ENCODE results near the gene MICAL2.

The MICAL2 gene

DNA sequence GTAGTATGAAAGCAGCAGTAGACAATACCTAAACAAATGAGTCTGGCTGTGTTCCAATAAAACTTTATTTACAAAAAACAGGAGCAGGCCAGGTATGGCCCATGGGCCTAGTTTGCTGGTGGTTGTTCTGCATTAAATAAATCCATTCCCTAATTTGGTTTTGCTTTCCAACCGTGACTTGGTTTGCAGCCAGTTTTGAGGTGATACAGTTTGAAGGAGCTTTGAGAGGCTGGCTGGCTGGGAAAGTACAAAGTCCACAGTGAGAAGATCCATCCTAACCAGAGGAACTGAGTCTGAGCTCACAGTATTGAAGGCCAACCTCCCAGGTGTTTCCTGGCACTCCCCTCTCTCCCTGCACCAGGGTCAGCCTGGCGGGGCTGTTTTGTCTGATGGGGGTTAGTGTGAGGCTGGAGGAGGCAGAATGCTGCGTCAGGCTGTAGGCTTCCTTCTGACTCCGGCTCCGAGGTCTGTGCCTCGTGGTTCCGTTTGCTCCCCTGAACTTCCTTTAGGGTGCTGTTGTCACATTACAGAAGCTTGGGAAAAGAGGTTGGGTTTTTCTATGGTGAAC is 129.5 kb downstream of the MICAL2 start:
- Mint-ChIP-seq H3K9me3 (no peaks in the 10 kb centered on the region), H3K36me3 (no peaks in the 10 kb centered on the region), H3K4me1 (peaks cover 7 to 12% of the 10 kb centered on the region in 2 donors), H3K27ac (no peak overlapping the region), H3K4me3 (no peak overlapping the region), H3K27me3 (peaks cover 5 to 9% of the 10 kb centered on the region in 2 donors)
- DNase-seq (no peak), ATAC-seq (replicated peaks) (no peak)

DNA sequence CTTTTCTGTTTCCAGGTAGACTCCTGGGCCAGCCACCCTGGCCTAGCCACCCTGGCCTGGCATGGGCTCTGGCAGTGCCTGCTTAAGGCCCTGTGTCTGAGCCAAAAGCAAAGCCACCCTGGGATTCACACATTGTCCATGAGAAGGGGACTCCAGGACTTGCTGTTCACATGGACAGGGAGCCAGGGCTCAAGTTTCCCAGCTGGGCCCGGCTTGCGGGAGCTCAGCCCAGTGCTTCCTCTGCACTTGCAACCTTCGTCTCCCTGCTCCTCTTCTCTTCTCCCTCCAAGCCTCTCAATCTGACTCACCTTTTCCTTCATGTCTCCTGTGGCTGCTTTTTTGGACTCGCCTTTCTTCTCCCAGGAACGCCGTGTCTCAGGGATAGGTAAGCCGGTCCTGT is 130.3 kb downstream of the MICAL2 start:
- Mint-ChIP-seq H3K27ac (no peak overlapping the region), H3K36me3 (no peaks in the 10 kb centered on the region), H3K9me3 (no peaks in the 10 kb centered on the region), H3K27me3 (peaks cover 5 to 9% of the 10 kb centered on the region in 2 donors), H3K4me1 (peaks cover 7 to 12% of the 10 kb centered on the region in 2 donors), H3K4me3 (no peak overlapping the region)
- DNase-seq: no peak
- ATAC-seq (replicated peaks): no peak

DNA sequence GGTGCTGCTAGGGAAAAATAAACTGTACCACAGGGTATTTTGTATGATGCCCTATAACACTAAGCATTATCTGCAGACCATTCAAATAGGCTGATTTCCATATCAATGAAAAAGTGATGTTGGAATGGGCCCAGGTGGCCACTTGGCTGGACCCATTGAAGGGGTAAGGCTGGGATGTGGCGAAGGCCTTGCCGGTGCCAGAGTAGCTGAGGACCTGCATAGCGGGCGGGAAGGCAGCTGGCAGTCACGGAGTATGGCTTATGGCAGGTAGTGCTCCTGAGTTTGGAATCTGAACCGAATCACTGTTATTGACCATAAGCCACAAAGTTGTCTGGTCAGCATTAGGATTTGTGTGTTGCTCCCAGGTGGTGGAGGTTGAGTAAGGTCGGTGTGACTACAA is 131.0 kb downstream of the MICAL2 start:
- Mint-ChIP-seq H3K4me3 (no peak overlapping the region), H3K4me1 (peaks cover 1 to 4% of the 10 kb centered on the region in 2 donors), H3K9me3 (no peaks in the 10 kb centered on the region), H3K27me3 (peaks cover 5 to 9% of the 10 kb centered on the region in 2 donors), H3K27ac (no peak overlapping the region), H3K36me3 (no peaks in the 10 kb centered on the region)
- DNase-seq (no peak), ATAC-seq (replicated peaks) (no peak)

DNA sequence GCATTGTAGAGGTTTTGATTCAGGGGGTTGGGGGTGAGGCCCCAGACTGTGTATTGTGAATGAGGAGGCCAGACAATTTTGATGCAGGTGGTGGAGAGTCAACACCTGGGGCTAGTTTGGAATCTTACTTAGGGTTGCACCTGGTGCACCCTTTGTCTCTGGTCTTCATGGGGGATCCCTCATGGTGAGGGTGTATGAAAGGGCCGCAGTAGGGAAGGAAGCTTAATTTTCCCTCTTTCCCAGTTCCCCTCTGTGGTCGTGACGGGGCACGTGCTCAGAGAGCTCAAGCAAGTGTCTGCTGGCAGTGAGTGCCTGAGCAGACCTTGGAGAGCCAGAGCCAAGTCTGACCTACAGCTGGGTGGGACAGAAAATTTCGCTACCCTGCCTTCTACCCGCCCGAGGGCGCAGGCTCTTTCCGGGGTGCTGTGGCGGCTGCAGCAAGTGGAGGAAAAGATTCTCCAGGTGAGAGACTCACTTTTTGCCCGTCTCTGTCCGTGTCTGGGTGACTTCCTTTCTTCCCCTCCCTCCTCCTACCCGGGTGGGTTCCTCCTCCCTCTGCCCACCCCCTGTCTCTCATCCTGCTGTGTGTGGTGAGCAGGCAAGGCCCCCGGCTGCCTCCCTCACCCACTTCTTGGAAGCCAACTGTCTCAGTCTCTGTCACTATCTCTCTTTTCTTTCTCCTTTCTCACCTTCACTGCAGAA is 131.7 kb downstream of the MICAL2 start:
- ATAC-seq (replicated peaks) (no peak), DNase-seq (no peak)
- H3K4me1 Mint-ChIP-seq: peaks cover 0 to 1% of the 10 kb centered on the region in 2 donors
- peaks cover 5% of the 10 kb centered on the region in 2 donors for H3K27me3 Mint-ChIP-seq
- H3K36me3 Mint-ChIP-seq: no peaks in the 10 kb centered on the region
- H3K4me3 Mint-ChIP-seq: no peak overlapping the region
- no peaks in the 10 kb centered on the region for H3K9me3 Mint-ChIP-seq
- no peak overlapping the region for H3K27ac Mint-ChIP-seq

DNA sequence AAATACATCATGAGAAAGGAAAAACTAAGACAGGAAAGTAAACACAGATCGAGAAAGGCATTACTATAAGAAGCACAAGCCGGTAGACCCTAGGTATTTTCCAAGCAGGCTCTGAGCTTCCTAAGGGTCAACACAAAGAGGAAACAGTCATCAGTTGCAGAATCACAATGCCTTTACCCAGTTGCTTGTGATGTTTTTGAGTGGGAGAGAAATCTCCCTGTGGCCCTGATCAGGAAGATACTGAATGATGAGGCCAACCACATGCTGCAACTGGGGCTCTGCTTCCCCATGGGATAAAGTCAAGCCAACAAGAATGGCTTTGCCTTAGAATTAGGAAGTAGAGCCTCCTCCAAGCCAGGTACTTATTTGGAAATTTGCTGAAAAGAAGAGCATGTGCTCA is 132.6 kb downstream of the MICAL2 start:
- Mint-ChIP-seq H3K27me3 (peaks cover 5% of the 10 kb centered on the region in 2 donors), H3K4me1 (peaks cover 0 to 1% of the 10 kb centered on the region in 2 donors), H3K27ac (no peak overlapping the region), H3K4me3 (no peak overlapping the region), H3K9me3 (no peaks in the 10 kb centered on the region), H3K36me3 (no peaks in the 10 kb centered on the region)
- DNase-seq (no peak), ATAC-seq (replicated peaks) (no peak)

DNA sequence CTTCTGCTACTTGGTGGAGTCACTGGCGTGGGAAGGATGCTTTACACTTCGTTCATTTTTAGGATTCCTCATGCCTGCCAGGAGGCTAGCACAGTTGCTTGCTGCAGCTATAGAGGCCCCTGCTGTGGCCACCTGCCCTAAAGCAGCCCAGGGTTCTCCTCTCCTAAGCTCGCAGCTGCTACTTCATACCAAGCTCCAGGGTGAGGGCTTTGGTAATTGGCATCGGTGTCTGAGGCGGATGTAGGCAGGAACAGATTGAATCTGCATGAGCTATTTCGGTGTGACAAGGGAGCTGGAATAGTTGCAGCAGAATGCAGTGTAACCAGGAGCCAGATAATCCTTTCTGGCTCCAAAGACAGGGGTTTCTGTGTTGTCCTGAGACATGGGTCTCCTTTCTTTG is 133.1 kb downstream of the MICAL2 start:
- ATAC-seq (replicated peaks) (no peak), DNase-seq (no peak)
- Mint-ChIP-seq H3K4me3 (no peak overlapping the region), H3K27ac (no peak overlapping the region), H3K4me1 (peaks cover 0 to 1% of the 10 kb centered on the region in 2 donors), H3K36me3 (no peaks in the 10 kb centered on the region), H3K27me3 (peaks cover 5% of the 10 kb centered on the region in 2 donors), H3K9me3 (no peaks in the 10 kb centered on the region)

DNA sequence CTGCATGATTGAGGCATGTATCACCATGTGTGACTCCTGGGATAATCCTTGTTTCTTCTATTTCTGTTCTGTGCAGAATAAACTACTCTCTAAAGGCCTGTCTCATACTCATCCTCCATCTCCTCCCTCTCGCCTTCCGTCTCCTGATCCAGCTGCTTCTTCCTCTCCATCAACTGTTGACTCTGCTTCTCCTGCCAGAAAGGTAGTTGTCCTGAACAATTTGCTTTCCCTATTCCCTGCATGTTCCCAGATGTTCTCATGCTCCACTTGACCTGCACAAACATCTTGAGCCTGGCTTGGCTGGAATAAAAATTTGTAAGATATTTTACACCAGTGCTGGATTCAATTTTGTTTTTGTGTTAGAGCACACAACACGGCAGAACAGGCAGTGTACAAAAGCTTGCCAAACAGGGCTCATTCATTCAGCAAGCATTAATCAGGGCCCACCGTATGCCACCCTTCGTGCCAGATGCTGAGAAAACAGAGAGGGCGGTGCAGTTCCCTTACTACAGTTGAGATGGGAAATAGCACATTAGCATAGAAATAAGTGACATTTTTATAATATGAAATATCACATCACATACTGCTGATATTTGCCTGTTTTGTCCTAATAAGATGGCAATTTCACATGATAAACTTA is 133.6 kb downstream of the MICAL2 start:
- H3K36me3 Mint-ChIP-seq: no peaks in the 10 kb centered on the region
- peaks cover 0 to 1% of the 10 kb centered on the region in 2 donors for H3K4me1 Mint-ChIP-seq
- no peak overlapping the region for H3K4me3 Mint-ChIP-seq
- ATAC-seq (replicated peaks): no peak
- no peaks in the 10 kb centered on the region for H3K9me3 Mint-ChIP-seq
- DNase-seq: no peak
- no peak overlapping the region for H3K27ac Mint-ChIP-seq
- peaks cover 5% of the 10 kb centered on the region in 2 donors for H3K27me3 Mint-ChIP-seq

DNA sequence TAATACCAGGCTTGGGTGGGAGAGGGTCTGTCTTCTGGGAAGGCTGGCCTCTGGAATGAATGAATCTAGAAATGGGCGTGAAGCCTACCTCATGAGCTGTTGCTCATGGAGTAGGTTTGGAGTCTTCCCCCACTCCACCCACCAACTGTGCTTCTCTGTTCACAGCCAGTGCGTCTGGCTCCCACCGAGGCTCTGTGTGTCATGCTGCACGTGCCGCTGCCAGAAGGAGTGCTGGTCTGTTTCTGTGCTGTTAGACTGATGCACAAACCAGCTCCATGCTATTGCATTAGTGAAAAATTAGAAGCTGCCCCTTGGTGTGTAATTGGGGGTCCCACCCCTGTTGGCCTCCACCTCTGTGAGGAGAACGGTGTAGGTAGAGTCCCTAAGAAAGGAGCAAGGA is 134.7 kb downstream of the MICAL2 start:
- no peak for ATAC-seq (replicated peaks)
- no peak overlapping the region for H3K27ac Mint-ChIP-seq
- DNase-seq: no peak
- H3K4me3 Mint-ChIP-seq: no peak overlapping the region
- H3K4me1 Mint-ChIP-seq: peaks cover 0 to 1% of the 10 kb centered on the region in 2 donors
- H3K36me3 Mint-ChIP-seq: no peaks in the 10 kb centered on the region
- peaks cover 5 to 11% of the 10 kb centered on the region in 2 donors for H3K27me3 Mint-ChIP-seq
- no peaks in the 10 kb centered on the region for H3K9me3 Mint-ChIP-seq

DNA sequence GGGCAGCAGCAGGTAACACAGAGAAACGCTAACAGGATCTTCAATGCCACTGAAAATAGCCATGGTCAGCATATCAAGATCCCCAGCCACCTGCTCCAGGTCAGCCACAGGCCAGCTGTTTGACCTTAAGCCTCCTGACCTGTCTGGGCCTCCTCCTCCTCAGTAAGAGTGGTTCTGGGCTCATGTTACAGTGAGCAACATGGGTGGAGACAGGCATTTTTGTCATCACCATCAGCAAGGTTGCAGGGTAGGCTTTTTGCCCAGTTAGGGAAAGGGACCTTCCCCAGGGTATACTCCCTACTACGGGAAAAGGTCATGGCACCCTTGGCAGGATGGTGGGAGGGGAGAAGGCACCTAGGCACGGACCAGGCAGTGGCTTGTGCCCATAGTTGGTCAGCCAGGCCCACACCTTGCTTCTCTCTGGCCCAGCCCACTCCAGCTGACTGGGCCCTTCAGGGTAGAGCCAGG is 135.2 kb downstream of the MICAL2 start:
- Mint-ChIP-seq H3K27ac (no peak overlapping the region), H3K36me3 (no peaks in the 10 kb centered on the region)

DNA sequence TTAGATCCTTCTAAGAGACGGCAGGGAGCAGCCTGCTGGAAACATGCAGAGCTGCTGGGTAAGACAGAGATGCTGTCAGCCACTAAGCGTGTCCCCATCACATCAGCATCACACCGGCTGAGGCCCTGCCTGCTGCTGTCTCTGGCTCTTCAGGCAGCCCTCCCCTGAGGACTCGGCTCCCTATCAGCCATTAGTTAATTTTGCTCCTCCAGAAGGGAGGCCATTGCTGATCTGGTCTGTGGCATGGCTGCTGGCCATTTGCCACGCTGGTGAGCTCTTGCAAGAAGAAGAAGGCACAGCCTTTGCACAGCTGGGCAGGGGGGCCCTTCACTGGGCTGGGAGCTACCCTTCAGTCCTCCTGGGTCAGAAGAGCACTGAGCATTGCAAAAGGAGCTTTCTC is 135.8 kb downstream of the MICAL2 start:
- Mint-ChIP-seq H3K4me1 (peaks cover 0 to 1% of the 10 kb centered on the region in 2 donors), H3K27ac (no peak overlapping the region), H3K4me3 (no peak overlapping the region), H3K36me3 (no peaks in the 10 kb centered on the region), H3K9me3 (no peaks in the 10 kb centered on the region), H3K27me3 (peaks cover 5 to 12% of the 10 kb centered on the region in 2 donors)
- ATAC-seq (replicated peaks) (no peak), DNase-seq (no peak)

More for the DNA sequence above, 135.2 kb downstream of the MICAL2 start:
- Mint-ChIP-seq H3K9me3 (no peaks in the 10 kb centered on the region), H3K27me3 (peaks cover 5 to 12% of the 10 kb centered on the region in 2 donors), H3K4me3 (no peak overlapping the region), H3K4me1 (peaks cover 0 to 1% of the 10 kb centered on the region in 2 donors)
- DNase-seq (no peak), ATAC-seq (replicated peaks) (no peak)

DNA sequence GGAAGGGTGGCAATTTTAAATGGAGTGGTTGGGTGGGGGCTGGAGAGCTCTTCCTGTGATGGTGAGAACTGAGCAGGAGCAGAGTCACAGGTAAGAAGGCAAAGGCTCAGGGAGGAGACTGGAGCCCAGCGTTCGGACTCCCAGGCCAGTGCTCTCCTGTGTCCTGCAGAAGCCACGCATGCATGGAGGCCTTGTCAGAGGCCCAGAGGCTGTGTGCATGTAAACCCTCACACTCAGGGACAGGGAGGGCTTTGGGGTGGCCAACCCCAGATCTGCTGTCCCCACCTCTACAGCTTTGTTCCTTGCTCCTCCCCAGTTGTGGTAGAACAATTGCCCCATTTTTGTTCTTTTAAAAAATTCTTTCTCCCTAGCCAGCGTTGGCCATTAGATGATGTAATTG is 136.6 kb downstream of the MICAL2 start:
- H3K4me1 Mint-ChIP-seq: peaks cover 0 to 1% of the 10 kb centered on the region in 2 donors
- H3K27me3 Mint-ChIP-seq: peaks cover 5 to 12% of the 10 kb centered on the region in 2 donors
- DNase-seq: no peak
- H3K9me3 Mint-ChIP-seq: no peaks in the 10 kb centered on the region
- no peak for ATAC-seq (replicated peaks)
- no peaks in the 10 kb centered on the region for H3K36me3 Mint-ChIP-seq
- H3K27ac Mint-ChIP-seq: no peak overlapping the region
- H3K4me3 Mint-ChIP-seq: no peak overlapping the region

DNA sequence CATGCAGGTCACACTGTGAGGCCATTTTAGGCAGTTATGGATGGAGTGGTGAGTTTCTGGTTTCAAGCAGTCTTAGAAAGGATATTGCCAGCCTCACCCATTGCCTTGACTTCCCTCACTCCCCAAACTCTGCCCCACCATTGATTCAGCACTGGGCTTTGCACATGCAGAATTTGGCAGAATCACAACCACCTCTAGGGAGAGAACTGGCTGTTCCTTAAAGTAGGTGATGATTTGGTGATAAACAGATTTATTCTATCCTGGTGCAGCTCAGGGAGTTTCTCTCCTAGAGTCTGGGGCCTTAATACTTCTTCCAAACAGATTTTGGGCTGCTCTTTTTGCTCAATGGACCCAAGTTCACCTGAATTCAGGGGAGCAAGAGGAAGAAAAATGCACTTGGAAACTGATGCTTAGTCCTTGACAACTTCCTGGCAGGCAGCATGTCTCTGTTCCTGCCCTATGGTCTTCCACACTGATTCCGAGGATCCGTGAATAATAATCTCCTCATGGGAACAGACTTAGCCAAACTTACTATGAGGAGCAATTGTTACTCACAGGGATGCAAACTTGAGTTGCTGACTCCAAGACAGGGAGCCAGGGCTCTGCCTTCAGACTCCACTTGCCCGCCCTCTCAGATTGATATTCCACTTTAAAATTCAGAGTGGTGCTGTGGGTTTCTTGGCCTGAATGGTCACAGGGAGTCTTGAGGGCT is 137.3 kb downstream of the MICAL2 start:
- H3K9me3 Mint-ChIP-seq: no peaks in the 10 kb centered on the region
- peaks cover 0 to 1% of the 10 kb centered on the region in 2 donors for H3K4me1 Mint-ChIP-seq
- H3K4me3 Mint-ChIP-seq: no peak overlapping the region
- no peak overlapping the region for H3K27ac Mint-ChIP-seq
- no peak for ATAC-seq (replicated peaks)
- DNase-seq: no peak
- H3K27me3 Mint-ChIP-seq: peaks cover under 1 to 7% of the 10 kb centered on the region in 2 donors
- H3K36me3 Mint-ChIP-seq: no peaks in the 10 kb centered on the region

DNA sequence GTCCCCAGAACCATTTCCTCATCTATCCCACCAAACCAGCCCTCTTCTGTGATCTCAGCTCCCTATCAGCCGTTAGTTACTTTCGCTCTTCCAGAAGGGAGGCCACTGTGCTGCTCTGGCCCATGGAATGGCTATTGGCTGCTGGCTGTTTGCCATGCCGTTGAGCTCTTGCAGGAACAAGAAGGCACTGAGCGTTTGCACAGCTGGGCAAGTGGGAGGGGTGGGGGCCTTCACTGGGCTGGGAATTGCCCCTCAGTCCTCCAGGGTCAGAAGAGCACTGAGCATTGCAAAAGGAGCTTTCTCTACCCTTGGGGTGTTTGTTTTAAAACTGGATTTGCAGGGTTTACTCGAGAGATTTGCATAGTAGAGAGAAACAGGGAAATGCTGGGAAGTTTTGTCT is 137.9 kb downstream of the MICAL2 start:
- Mint-ChIP-seq H3K4me1 (no peaks in the 10 kb centered on the region), H3K4me3 (no peak overlapping the region), H3K27me3 (peaks cover 0 to 7% of the 10 kb centered on the region in 2 donors), H3K36me3 (no peaks in the 10 kb centered on the region), H3K9me3 (no peaks in the 10 kb centered on the region), H3K27ac (no peak overlapping the region)
- no peak for DNase-seq
- ATAC-seq (replicated peaks): no peak

DNA sequence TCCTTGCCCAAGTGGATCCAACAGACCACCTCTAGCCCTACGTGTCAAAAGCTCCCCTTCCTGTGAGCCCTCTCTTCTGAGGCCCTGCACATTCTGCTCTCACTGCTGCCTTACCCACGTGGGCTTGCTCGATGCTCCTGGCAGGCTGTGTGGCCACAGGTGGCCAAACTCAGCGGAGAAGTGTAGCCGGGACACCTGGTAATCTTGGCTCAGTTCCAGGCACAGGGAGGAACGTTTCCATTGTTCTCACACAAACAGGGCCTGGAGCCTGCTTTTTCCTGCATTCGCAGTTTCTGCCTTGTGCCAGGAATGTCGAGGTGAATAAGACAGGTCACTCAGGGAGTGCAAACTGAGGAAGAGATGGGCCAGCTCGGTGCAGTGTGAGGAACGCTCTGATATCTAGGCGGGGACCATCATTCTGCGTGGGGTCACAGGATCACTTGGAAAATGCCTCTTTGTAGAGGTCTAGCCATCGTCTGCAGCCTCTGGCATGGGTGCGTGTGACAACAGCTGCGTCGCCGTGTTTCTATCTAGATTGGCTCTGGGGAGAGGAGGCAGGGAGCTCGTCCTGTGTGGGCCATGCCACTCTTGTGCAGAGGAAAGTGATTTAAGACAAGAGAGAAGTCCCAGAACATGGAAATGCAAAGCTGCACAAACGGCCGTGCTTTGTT is 139.3 kb downstream of the MICAL2 start:
- no peaks in the 10 kb centered on the region for H3K4me1 Mint-ChIP-seq
- peaks cover 0 to 7% of the 10 kb centered on the region in 2 donors for H3K27me3 Mint-ChIP-seq
- no peak overlapping the region for H3K27ac Mint-ChIP-seq
- no peaks in the 10 kb centered on the region for H3K9me3 Mint-ChIP-seq
- DNase-seq: no peak
- H3K4me3 Mint-ChIP-seq: no peak overlapping the region
- no peak for ATAC-seq (replicated peaks)
- no peaks in the 10 kb centered on the region for H3K36me3 Mint-ChIP-seq
